AG09309 (cell line): ENCODE measurements around the gene ASPG.

Source experiments
- DNase-seq: peaks from one replicate; pipeline ENCODE4 v3.0.0-alpha.2; 2010; ENCODE audit warnings: low read depth
- H3K4me3 ChIP-seq: 2 replicates; pipeline ENCODE4 v1.5.1; 2011; ENCODE audit warnings: mild to moderate bottlenecking, low read depth, low read length, moderate library complexity; ENCODE audit not compliant: control insufficient read depth
- TF ChIP-seq, protein P1 (sequence below): IDR thresholded peaks from 2 replicates; pipeline ENCODE4 v1.5.1; 2011; ENCODE audit warnings: mild to moderate bottlenecking, low read depth, low read length, inconsistent platforms; ENCODE audit not compliant: insufficient read depth, control insufficient read depth; ENCODE audit errors: missing control alignments

The ASPG gene

DNA sequence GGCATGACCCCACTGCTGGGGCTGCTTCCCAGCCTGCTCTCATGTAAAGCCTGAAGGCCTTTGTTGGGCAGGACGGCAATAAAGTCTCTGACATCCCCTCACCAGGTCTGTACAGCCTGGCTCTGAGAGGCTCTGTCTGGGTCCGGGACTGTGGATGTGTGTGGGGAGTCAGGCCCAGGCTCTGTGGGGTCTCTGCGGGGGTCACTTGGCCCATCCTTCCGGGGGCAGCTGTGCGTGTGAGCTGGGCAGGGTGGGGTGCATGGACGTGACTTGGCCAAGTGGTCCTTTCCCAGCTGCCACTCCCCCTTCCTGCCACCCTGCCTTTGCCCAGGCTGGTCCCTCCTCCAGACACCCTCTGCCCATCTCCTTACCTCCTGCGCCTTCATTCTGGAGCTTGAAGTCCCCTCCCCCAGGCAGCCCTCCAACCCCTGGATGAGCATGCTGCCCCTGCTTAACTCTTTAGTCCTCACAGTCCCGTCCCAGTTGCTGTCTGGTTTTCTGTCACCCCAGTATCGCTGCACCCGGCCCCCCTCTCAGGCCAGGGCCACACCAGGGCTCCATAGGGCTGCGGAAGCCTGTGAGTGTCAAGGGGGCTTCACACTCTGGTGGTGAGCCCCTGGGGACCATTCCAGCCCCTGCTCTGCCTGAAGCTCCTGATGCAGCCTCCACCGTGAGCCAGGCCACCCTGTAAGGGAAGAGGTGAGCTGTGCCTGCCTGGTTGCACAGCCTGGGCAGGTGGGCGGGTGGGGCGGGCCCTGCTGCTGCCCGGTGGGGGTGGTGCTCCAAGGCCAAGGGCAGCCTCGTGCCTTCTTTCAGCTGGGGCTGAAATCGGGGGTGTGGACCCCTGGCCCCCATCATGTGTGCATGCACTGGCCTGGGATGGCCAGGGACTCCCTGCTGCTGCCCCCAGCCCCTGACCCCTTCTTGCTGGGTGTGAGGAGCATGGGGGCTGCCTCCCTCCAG lies 27.4 kb downstream of the ASPG start:
- DNase-seq = no peak

DNA sequence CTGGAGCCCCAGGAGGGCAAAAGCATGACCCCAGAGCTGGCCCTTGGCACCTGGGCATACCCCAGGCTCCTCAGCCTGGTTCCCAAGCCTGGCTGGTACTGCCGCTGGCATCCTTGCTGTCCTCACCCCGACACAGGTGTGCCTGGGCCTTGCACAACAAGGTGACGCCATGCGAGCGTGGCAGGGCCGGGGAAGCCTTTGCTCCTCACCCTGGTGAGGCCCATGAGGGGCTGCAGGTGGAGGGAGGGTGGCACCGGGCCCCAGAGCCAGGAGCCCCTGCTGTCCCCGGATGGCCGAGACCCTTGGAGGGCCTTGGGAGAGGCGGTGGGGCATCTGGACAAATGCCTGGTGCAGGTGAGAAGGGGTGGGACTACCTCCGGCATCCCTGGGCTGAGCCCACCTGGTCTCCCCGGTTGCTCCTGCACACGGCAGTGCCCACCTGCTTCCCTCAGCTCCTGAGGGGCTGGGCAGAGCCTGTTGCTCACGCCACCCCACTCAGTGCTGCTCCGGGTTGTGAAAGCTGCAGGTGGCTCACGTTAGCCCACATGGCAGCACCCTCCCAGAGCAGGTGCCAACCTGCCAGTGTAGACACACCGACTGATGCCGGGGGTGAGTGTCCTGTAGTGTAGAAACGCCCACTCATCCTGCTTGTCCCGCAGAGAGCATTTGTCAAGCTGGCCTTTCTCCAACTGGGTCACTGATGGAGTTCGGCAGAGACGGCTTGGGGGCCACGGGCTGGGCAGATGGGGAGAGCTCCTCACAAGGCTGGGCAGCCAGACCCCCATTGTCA lies 28.3 kb downstream of the ASPG start:
- no peak for DNase-seq
- TF ChIP-seq, protein P1, sequence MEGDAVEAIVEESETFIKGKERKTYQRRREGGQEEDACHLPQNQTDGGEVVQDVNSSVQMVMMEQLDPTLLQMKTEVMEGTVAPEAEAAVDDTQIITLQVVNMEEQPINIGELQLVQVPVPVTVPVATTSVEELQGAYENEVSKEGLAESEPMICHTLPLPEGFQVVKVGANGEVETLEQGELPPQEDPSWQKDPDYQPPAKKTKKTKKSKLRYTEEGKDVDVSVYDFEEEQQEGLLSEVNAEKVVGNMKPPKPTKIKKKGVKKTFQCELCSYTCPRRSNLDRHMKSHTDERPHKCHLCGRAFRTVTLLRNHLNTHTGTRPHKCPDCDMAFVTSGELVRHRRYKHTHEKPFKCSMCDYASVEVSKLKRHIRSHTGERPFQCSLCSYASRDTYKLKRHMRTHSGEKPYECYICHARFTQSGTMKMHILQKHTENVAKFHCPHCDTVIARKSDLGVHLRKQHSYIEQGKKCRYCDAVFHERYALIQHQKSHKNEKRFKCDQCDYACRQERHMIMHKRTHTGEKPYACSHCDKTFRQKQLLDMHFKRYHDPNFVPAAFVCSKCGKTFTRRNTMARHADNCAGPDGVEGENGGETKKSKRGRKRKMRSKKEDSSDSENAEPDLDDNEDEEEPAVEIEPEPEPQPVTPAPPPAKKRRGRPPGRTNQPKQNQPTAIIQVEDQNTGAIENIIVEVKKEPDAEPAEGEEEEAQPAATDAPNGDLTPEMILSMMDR = no peak
- H3K4me3 ChIP-seq = no peak overlapping the region

More for the DNA sequence above, 27.4 kb downstream of the ASPG start:
- no peak overlapping the region for H3K4me3 ChIP-seq
- TF ChIP-seq, protein P1 = no peak

DNA sequence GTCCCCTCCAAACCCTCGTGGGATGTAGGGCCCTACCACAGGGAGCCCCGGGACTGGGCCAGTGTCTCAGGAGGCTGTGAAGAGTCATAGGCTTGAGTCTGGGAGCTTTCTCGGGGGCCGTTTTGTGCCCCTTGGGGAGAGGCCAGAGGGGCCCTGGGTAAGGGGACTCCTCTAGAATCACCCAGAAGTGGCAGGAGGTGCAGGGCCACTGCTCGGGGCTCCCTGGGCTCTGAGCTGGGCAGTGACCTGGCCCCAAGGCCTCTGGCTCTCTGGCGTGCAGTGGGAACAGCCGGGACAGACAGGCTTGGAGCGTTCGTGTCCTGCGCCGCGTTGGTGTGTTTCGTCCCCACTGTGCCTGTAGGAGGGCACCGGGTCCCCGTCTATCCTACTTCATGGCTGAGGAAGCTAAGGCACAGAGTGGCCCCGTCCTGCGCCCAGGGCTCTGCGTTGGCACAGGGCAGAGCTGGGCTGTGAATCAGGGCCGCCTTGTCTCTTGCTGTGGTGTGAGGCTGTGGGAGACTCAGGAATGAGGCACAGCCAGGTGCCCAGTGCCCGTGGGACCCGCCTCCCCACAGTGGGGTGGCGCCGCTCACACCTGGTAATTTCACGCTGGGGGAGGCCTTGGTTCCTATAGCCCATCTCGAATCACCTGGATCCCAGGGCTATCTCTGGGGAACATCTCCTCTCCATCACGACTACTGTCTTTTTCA lies 29.1 kb downstream of the ASPG start:
- H3K4me3 ChIP-seq = no peak overlapping the region
- TF ChIP-seq, protein P1 = no peak
- no peak for DNase-seq

DNA sequence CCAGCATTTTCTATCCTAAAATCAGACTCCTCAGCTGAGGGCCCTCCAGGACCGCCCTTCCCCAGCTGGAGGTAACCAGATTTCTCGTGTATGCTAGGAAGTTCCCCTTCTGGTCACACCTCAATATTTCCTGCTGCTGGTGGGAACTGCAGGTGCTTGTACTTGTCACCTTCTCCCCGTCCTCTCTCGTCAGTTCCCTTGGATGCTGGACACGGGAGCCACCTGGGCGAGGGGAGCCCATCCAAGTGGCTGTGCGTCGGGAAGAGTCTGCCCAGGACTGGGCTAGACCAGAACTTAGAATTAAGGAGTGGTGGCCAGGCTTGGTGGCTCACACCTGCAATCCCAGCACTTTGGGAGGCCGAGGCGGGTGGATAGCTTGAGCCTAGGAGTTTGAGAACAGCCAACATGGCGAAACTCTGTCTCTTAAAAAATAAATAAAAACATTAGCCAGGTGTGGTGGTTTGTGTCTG lies 29.7 kb downstream of the ASPG start:
- DNase-seq = no peak
- TF ChIP-seq, protein P1 = no peak
- no peak overlapping the region for H3K4me3 ChIP-seq

DNA sequence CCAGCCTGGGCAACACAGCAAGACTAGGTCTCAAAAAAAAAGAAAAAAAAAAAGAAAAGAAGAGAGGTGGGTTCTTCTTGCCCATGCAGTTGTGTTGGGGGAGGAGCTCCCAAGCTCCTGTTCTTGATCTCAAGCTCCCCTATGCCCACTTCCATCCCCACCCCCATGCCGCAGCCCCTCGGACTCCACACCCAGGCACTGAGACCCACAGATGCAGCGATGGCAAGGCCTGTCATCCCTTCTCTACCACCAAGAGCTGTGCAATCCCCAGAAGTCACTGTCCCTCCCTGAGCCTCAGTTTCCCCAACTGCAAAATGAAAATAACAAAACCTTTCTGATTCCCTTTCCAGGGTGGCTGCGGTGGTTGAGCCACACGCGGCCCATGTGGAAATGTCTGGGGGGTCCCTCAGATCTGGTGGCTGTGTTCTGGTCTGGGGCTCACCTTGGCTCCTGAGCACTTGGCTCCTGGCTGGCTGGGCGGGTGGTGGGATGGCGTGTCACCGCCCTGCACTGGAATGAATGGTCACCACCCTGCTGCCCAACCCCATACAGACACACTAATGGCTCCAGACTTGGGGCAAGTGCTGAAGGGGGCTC lies 30.3 kb downstream of the ASPG start:
- H3K4me3 ChIP-seq = no peak overlapping the region
- TF ChIP-seq, protein P1 = no peak
- DNase-seq = no peak

DNA sequence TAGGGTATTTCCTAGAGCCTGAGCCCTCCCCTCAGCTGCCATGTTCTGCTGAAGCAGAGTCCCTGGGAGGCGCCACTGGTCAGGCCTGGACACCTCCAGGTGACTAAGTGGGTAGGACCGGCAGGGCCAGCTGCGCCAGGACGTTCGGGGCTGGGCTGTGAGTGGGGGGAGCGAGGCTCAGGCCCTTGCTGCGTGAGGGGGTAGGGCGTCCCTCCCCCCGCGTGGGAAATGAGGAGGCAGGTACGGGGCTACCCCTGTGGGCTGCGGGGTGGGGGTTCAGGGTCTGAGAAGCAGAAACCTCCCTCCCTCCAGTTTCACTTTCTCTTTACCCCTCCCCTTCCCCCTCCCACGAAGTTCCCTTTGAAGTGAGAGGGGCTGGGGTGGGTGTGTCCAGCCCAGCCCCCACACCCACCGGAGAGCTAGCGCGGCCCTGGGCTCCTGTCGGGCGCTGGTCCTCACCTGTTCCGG lies 30.8 kb downstream of the ASPG start:
- TF ChIP-seq, protein P1 = no peak
- H3K4me3 ChIP-seq = peak overlapping the region; percentile 14
- DNase-seq = no peak
